Embryonic facial prominence (tissue), 1 donor: ENCODE results near the gene LAT.
"Not testable (repeated sequence)": the region's sequence is repeated elsewhere in the genome, so short reads cannot be mapped to it uniquely, and the experiment has no call there.

Source experiments
- DNase-seq: peaks from one replicate; pipeline ENCODE4 v3.0.0-alpha.2; 2016; ENCODE audit errors: extremely low spot score

Gene LAT

GRCh38 chr16:28984619-28985135, at the start of gene LAT:
LAT (plus strand) TSS chr16:28985052; CDS start chr16:28985418, 366 bp downstream.
- no peak for DNase-seq

GRCh38 chr16:28935346-28935745, 49.5 kb upstream of the LAT start:
- no peak for DNase-seq

GRCh38 chr16:28935924-28936783, 48.7 kb upstream of the LAT start:
- DNase-seq, result no peak

GRCh38 chr16:28936784-28937155, 48.1 kb upstream of the LAT start:
- no peak for DNase-seq

GRCh38 chr16:28937222-28937876, 47.5 kb upstream of the LAT start:
- DNase-seq, result no peak

- DNase-seq, result no peak
Observed at GRCh38 chr16:28938721-28939120, 46.1 kb upstream of the LAT start.

GRCh38 chr16:28939825-28940224, 45.0 kb upstream of the LAT start:
- not testable (repeated sequence) for DNase-seq

GRCh38 chr16:28943281-28943680, 41.6 kb upstream of the LAT start:
- no peak for DNase-seq

GRCh38 chr16:28946681-28947080, 38.2 kb upstream of the LAT start:
- DNase-seq, result no peak

- DNase-seq, result peak; percentile 99
Observed at GRCh38 chr16:28950648-28951409, 34.0 kb upstream of the LAT start, which contains the start of gene NFATC2IP. NFATC2IP (plus strand) TSS chr16:28950937; CDS start chr16:28951012, 75 bp downstream.

- no peak for DNase-seq
Observed at GRCh38 chr16:28951410-28951943, 33.4 kb upstream of the LAT start.

- DNase-seq, result no peak
Observed at GRCh38 chr16:28958216-28958615, 26.6 kb upstream of the LAT start.

- no peak for DNase-seq
Observed at GRCh38 chr16:28958836-28959235, 26.0 kb upstream of the LAT start.

- no peak for DNase-seq
Observed at GRCh38 chr16:28964072-28964471, 20.8 kb upstream of the LAT start.

- DNase-seq, result no peak
Observed at GRCh38 chr16:28964496-28964895, 20.4 kb upstream of the LAT start.

GRCh38 chr16:28967156-28967555, 17.7 kb upstream of the LAT start:
- DNase-seq, result no peak

- DNase-seq, result not testable (repeated sequence)
Observed at GRCh38 chr16:28969696-28970095, 15.2 kb upstream of the LAT start.

- DNase-seq, result no peak
Observed at GRCh38 chr16:28974007-28974436, 10.8 kb upstream of the LAT start.

GRCh38 chr16:28974437-28975157, 10.3 kb upstream of the LAT start, which contains the start of gene SPNS1:
SPNS1 (plus strand) TSS chr16:28974778; CDS start chr16:28975152, 374 bp downstream.
- DNase-seq, result peak; percentile 95

- no peak for DNase-seq
Observed at GRCh38 chr16:28975158-28975599, 9.7 kb upstream of the LAT start.
